HG02885 (cell line): Measurements from ENCODE around the gene PDP2.
A peak's percentile ranks its signal among the peaks of the same experiment; 100 is the strongest.

Source experiments
- ATAC-seq: cut with Tn5 transposase; IDR thresholded peaks from one replicate; pipeline ENCODE4 v1.9.1; 2021; ENCODE audit warnings: mild to moderate bottlenecking; ENCODE audit not compliant: unreplicated experiment, poor library complexity

PDP2 gene, protein sequence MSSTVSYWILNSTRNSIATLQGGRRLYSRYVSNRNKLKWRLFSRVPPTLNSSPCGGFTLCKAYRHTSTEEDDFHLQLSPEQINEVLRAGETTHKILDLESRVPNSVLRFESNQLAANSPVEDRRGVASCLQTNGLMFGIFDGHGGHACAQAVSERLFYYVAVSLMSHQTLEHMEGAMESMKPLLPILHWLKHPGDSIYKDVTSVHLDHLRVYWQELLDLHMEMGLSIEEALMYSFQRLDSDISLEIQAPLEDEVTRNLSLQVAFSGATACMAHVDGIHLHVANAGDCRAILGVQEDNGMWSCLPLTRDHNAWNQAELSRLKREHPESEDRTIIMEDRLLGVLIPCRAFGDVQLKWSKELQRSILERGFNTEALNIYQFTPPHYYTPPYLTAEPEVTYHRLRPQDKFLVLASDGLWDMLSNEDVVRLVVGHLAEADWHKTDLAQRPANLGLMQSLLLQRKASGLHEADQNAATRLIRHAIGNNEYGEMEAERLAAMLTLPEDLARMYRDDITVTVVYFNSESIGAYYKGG

DNA sequence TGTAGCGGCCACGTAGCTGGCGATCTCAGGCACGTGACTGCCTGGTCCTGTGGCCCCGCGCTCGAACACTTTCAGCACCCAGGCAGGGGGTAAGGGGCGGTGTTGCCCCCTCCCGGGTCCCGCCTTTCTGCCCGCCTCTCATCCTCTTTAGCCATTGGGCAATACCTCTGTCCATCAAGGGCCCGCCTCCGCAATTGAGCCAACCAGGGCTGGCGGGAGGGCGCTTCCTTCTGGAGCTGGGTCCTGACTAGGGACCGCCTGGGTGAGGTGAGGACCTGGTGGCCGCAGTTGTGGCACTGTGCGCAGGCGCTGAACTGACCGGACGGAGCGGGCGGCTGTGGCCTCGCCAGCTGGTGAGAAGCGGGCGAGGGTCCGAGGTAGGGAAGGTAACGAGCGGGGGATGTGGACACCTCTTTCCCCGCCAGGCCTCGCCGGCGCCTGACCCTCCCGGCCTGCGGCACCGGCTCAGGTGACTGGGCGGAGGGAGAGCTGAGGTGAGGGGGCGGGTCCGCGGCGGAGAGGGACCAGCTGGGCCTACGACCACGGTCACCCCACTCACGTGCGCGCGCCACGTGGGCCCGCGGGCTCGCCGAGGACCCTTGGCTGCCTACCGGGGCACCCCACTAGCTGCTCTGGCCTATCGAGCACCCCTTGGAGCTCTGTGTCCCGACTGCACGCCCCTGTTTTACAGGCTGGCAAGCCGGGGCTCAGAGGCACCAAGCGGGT lies at the start of gene PDP2:
PDP2 (plus strand) TSS at position 228 of the 726 bp plus-strand sequence. CDS start 3,770 bp downstream, outside the sequence.
- ATAC-seq, result peak; percentile 96

- ATAC-seq, result no peak
Observed at GRCh38 chr16:66832190-66832589, 48.1 kb upstream of the PDP2 start.

GRCh38 chr16:66832661-66833305 lies 47.5 kb upstream of the PDP2 start:
- no peak for ATAC-seq

DNA sequence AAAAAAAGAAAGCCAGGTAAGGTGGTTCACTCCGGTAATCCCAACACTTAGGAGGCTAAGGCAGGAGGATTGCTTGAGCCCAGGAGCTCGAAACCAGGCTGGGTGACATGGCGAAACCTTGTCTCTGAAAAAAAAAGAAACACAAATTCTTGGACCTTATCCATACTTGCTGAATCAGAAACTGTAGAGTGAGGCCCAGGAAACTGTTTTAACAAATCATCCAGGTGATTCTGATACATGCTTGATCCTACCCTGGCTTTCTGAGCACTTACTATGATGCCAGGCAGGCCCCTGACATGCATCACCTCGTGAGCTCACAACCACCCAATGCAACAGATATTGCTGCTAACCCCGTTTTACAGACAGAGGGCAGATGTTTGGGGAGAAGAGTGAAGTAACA lies 45.6 kb upstream of the PDP2 start:
- ATAC-seq, result no peak

DNA sequence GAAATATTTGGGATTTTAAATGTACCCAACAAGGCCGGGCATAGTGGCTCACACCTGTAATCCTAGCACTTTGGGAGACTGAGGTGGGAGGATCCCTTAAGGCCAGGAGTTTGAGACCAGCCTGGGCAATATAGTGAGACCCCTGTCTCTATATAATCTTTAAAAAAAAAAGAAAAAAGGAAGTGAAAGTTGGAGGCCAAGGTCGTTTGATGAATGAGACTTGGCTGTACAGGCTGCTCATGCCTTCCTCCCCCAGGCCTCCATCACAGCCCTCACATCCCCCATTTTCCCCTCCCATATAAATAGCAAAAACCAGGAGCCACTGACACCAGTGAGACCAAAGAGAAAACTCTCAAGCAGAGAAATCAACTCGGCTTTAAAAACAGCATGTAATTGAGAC lies 39.4 kb upstream of the PDP2 start:
- ATAC-seq, result no peak

DNA sequence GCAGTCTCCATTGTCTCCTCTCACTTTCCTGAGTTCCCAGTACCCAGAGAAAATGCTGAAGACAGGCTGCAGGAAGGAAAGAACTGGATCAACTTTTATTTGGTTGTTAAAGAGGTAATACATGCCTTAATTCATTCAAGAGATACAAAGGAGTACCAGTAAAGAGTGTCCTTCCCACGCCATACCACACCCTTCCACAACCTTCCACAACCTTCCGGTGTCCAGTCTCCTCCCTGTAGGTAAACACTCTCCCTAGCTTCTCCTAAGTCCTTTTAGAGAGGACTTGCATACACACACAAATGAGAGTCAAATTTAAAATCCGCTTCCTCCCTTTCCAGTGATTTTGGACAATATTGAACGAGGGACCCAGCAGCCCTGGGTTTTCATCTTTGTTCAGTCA lies 38.9 kb upstream of the PDP2 start:
- no peak for ATAC-seq

DNA sequence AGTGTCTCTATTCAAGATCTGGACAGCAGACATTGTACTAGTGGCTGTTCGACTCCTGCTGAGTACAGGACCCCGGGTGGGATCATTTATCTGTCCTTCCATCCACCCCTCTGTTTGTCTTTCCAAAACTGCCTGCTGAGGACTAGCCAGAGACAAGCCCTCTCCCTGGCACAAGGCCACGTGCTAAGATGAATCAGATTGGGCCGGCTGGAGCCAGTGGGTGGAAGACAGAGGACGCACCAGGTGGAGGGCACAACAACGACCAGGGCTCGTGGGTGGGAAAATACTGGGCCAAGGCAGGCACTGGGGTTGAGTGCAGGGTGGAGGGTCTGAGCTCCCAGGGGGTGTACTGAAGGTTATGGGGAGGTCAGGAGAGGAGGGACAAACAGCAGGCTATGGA lies 37.5 kb upstream of the PDP2 start:
- no peak for ATAC-seq

DNA sequence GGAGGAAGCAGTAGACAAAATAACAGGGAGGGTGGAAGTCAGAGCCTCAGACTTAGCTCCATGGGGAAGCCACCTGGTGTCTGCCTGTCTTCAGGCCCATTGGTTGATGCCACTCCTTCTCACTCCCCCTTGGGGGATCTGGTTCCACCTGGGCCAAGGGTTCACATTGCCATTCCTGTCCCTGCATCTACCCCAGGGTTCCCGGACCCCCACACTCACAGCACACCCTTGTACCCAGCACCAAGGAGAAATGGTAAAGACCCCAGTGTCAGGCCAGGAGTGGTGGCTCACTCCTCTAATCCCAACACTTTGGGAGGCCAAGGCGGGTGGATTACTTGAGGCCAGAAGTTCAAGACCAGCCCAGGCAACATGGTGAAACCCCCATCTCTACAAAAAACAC lies 37.1 kb upstream of the PDP2 start:
- no peak for ATAC-seq

GRCh38 chr16:66844009-66844341 lies 36.3 kb upstream of the PDP2 start:
- ATAC-seq, result no peak

DNA sequence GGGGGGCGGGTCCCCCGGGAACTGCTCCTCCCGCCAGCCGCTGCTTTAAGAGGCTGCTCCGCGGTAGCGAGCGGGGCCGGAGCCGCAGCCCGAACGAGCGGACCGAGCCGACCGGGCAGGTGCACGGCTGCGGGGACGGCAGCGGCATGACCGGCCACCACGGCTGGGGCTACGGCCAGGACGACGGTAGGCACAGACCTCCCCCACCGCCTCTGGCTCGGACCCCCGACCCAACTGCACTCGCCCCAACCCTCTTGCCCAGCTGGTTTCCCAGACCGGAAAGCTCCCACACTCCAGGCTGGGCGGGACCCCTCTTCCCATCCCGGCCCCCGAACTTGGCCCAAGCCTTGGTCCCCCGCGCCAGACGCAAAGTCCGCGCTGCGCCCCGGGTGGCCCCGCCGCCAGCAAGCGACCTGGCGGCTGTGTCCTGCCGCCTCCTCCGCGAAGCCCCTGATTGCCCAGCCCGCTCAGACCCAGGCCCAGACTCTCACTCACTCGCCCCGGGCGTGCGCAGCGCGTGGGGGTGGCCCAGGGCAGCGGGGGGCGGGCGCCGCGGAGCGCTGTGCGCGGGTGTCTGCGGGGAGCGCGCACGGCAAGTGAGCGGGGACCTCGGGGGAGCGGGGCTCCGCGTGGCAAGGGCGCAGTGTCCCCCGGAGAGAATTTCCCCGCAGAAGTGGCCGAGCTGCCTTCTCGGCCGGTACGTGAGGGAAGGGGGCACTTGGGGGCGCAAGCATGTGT lies 35.8 kb upstream of the PDP2 start, which contains the start of gene CA7:
CA7 (plus strand) TSS at position 73 of the 738 bp plus-strand sequence; CDS start at position 147, 74 bp downstream.
- ATAC-seq, result no peak

GRCh38 chr16:66845080-66845410 lies 35.3 kb upstream of the PDP2 start:
- no peak for ATAC-seq

GRCh38 chr16:66845791-66846221 lies 34.5 kb upstream of the PDP2 start:
- ATAC-seq, result no peak

DNA sequence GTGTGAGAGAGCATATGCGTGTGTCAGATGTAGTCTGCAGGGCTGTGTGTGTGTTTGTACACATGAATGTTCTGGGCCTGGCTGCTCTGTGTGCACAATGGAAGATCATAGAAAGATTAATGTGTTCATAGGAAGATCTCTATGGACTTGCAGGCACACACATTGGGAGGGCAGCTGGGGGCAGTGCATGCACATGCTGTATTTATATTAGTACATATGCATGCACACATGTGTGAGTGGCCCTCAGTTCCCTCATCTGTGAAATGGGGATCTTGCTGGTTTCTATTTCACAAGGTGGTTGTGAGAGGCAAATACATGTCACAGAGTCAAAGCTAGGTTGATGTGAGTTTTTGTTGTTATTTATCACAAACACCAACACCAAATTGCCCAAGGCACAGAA lies 34.0 kb upstream of the PDP2 start:
- ATAC-seq, result no peak

DNA sequence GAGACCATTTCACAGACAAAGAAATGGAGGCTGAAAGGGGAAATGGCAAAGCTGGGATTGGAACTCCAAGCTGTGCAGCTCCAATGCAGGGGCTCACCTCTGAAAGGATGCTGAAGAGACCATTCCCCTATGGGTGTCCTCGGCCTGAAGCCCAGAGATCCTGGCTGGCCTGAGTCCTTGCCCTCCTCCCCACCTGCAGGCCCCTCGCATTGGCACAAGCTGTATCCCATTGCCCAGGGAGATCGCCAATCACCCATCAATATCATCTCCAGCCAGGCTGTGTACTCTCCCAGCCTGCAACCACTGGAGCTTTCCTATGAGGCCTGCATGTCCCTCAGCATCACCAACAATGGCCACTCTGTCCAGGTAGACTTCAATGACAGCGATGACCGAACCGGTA lies 33.5 kb upstream of the PDP2 start:
- no peak for ATAC-seq

DNA sequence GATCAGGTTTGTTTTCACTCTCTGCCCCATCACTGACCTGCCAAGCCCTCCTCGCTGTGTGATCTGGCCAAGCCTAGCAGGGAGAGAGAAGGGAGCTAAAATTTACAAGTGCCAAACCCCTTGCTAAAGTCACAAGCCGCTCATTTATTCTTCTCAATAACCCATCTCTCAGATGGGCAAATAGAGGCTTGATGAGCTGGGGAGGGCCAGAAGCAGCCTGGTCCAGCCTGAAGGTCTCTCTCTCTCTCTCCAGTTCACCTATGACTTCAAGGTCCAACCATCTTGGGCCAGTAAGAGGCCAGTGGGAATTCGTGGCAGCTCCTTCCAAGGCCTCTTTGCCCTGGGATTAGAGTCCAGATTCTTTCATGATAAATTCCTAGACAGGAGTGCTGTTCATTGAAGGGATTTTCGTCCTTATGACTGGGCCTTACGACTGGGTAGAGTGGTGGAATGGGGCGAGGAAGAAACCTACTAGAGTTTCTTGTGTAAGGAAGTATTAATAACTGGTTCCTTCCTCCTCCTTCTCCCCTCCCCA lies 32.7 kb upstream of the PDP2 start:
- no peak for ATAC-seq

DNA sequence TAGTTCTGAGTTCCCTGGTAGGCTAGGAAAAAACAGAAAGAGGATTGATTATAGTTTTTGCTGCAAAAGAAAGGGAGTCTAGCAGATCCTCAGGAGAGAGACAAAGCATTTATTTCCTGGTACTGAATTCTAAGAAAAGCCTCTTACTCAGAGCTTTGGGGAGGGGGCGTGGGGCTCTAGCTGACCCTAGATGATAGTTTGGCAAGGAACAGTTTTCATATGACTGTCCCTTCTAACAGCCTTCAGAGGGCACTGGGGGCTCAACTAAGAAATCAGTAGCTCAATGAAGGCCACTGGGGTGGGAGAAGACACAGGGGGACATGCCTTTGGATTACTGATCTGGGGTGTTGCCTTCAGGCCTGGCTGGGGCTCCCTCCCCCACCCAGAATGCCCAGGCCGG lies 32.1 kb upstream of the PDP2 start:
- no peak for ATAC-seq

DNA sequence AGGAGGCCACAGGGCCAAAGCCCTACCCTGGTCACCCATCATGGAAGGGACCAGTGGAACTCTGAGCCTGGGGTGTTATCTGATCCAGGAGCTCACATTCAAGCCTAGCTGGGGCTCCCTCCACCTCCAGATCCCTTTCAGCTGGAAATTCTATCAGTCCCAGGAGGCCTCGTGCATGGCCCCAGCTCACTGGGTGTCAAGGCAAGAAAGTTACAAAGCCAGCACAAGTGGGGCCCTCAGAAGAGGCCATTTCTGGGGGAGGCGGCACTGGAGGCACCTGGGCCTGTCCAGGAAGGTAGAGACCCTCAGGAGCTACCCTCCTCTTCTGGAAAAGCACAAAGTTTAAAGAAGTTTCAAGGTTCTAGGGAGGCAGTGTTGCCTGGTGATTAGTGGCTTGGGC lies 31.3 kb upstream of the PDP2 start:
- ATAC-seq, result no peak

GRCh38 chr16:66849549-66849948 lies 30.8 kb upstream of the PDP2 start:
- ATAC-seq, result no peak

DNA sequence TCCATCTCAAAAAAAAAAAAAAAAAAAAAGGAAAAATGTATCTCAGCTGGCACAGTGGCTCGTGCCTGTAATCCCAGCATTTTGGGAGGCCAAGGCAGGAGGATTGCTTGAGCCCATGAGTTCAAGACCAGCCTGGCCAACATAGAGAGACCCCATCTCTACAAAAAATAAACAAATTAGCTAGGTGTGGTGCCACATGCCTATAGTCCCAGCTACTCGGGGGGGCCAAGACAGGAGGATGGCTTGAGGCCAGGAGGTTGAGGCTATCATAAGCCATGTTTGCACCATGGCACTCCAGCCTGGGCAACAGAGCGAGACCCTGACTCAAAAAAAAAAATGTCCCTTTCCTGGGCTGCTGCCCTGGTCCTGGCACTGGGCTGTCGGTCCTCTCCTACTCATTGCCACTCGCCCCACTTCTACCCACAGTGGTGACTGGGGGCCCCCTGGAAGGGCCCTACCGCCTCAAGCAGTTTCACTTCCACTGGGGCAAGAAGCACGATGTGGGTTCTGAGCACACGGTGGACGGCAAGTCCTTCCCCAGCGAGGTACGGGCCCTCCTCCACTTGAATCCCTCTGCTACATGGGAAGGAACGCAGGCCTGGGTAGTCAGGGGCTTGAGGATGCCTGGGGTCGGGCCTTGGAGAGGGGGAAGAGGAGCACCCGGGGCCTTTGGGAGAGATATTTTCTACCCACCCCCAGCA lies 30.1 kb upstream of the PDP2 start:
- ATAC-seq, result no peak
